HepG2 (cell line): ENCODE data around the gene FBXO48. TPM values are rescaled to one million over a fixed set of nuclear protein-coding genes. Genes with fewer than 3 reads are reported as not detected.
A peak's percentile ranks its signal among the peaks of the same experiment; 100 is the strongest.

Experiments
- ATAC-seq: fragments of 200-7000 bp; cut with Tn5 transposase; 3 replicates; pipeline ENCODE4 v1.9.1; 2020; ENCODE audit warnings: mild to moderate bottlenecking, moderate library complexity
- BruUV-seq: library from RNA; stranded (reverse); fragments of 400-500 nt; replicated peaks from 2 replicates; lab custom pipeline; 2021; lab: Mats Ljungman, UMichigan
- CTCF ChIA-PET: fragments of 300-600 bp; formaldehyde crosslinking; extraction: SDS; loops from one replicate; lab custom pipeline; 2021; ENCODE audit warnings: low total read pairs, inconsistent platforms, low intra/inter-chr PET ratio; lab: Yijun Ruan, JAX
- POLR2A ChIA-PET: fragments of 350-600 bp; sonication (Branson Sonifier 250); formaldehyde crosslinking; loops from one replicate; lab custom pipeline; 2020; ENCODE audit warnings: antibody characterized with exemption, inconsistent platforms; lab: Yijun Ruan, JAX
- DNase-seq: peaks from one replicate; pipeline ENCODE4 v3.0.0-alpha.2; 2015; ENCODE audit warnings: low spot score
- FAIRE-seq: peaks from 3 replicates; lab custom pipeline; 2011; peaks lifted over from hg19 to GRCh38; lab: Jason Lieb, UNC
- H2AFZ ChIP-seq: one replicate; pipeline ENCODE4 v1.6.1; 2011; ENCODE audit warnings: low read length, inconsistent platforms
- H3K27ac ChIP-seq: fragments of 300-600 bp; 3 replicates; pipeline ENCODE4 v1.8.0; 2011; ENCODE audit warnings: mixed run types, mild to moderate bottlenecking, mixed read lengths, low read length, inconsistent platforms; ENCODE audit not compliant: insufficient read depth; ENCODE audit errors: extremely low read length
- H3K27me3 ChIP-seq, 2 experiments: fragments of 200-600 bp in 1 of 2; 2 replicates in 1 of 2; 3 replicates in 1 of 2; pipeline versions ENCODE4 v1.6.0 to v1.8.0; 2011; ENCODE audit warnings: low read length in 2 of 2, mild to moderate bottlenecking in 2 of 2, moderate library complexity in 2 of 2, inconsistent platforms in 1 of 2; ENCODE audit not compliant: insufficient read depth in 2 of 2, control insufficient read depth in 1 of 2
- H3K36me3 ChIP-seq, 2 experiments: fragments of 200-600 bp in 1 of 2; replicated peaks in 1 of 2; 2 replicates in 1 of 2; 3 replicates in 1 of 2; pipeline versions ENCODE4 v1.5.1 to v1.8.0; 2011; ENCODE audit warnings: low read length in 2 of 2, inconsistent platforms in 1 of 2; ENCODE audit not compliant: insufficient read depth in 2 of 2, control insufficient read depth in 1 of 2
- H3K4me1 ChIP-seq: 2 replicates; pipeline ENCODE4 v1.5.1; 2012; ENCODE audit warnings: low read length, inconsistent platforms; ENCODE audit not compliant: insufficient read depth
- H3K4me2 ChIP-seq: 2 replicates; pipeline ENCODE4 v1.6.0; 2011; ENCODE audit warnings: low read depth, low read length, inconsistent platforms
- H3K4me3 ChIP-seq, 3 experiments: fragments of 200-600 bp in 1 of 3; sonication (generic), shearing (Covaris generic) in 1 of 3; replicated peaks in 1 of 3; 2 replicates each; pipeline ENCODE4 v1.5.1; 2011 to 2016; ENCODE audit warnings: low read length in 3 of 3, inconsistent platforms in 2 of 3, low read depth in 2 of 3, mild to moderate bottlenecking in 2 of 3, control low read depth in 1 of 3, mixed read lengths in 1 of 3; ENCODE audit not compliant: insufficient read depth in 1 of 3
- H3K79me2 ChIP-seq: one replicate; pipeline ENCODE4 v1.6.1; 2011; ENCODE audit warnings: low read length, inconsistent platforms; ENCODE audit not compliant: insufficient read depth
- H3K9ac ChIP-seq: 2 replicates; pipeline ENCODE4 v1.6.0; 2011; ENCODE audit warnings: mild to moderate bottlenecking, low read depth, low read length, inconsistent platforms; ENCODE audit not compliant: insufficient read depth
- H3K9me3 ChIP-seq: 2 replicates; pipeline ENCODE4 v1.5.1; 2012; ENCODE audit warnings: mild to moderate bottlenecking, low read length
- H4K20me1 ChIP-seq: 2 replicates; pipeline ENCODE4 v1.6.0; 2011; ENCODE audit warnings: inconsistent platforms, mild to moderate bottlenecking, low read length, moderate library complexity; ENCODE audit not compliant: insufficient read depth
- ARNT ChIP-seq: fragments of 450-650 bp; IDR thresholded peaks from 2 replicates; pipeline ENCODE4 v1.6.1; 2017
- CEBPB ChIP-seq: IDR thresholded peaks from 2 replicates; pipeline ENCODE4 v1.6.1; 2011; ENCODE audit warnings: low read depth, low read length, improper control_type of control experiment, borderline replicate concordance
- MAFG ChIP-seq: sonication (generic); formaldehyde crosslinking; IDR thresholded peaks from 2 replicates; pipeline ENCODE4 v1.5.1; 2020; ENCODE audit warnings: mild to moderate bottlenecking, missing genetic modification reagents
- NCOA5 ChIP-seq: sonication (generic); formaldehyde crosslinking; IDR thresholded peaks from 2 replicates; pipeline ENCODE4 v1.4.0; 2020; ENCODE audit warnings: missing genetic modification reagents
- ZNF230 ChIP-seq: sonication (generic); formaldehyde crosslinking; IDR thresholded peaks from 2 replicates; pipeline ENCODE4 v1.4.0; 2020; ENCODE audit warnings: mild to moderate bottlenecking, missing genetic modification reagents
- ZNF770 ChIP-seq: sonication (generic); formaldehyde crosslinking; IDR thresholded peaks from 2 replicates; pipeline ENCODE4 v1.5.0; 2020; ENCODE audit warnings: mild to moderate bottlenecking, missing genetic modification reagents
- in situ Hi-C: cut with HindIII; loops from 2 replicates; pipeline ENCODE4 v1.10.0; 2017; ENCODE audit warnings: low pct_unique_long_range_greater_than_20kb; ENCODE audit not compliant: extremely low pct_ligation_motif_present
- intact Hi-C: fragments of 100-400 bp; cut with micrococcal nuclease; formaldehyde crosslinking; loops from one replicate; pipeline ENCODE4 v1.10.0; 2022; ENCODE audit not compliant: unreplicated experiment
- polyA plus RNA-seq, 8 experiments: library from polyadenylated mRNA; depleted of rRNA in 3 of 8; stranded (reverse) in 7 of 8; unstranded in 1 of 8; fragments of >200 nt; fragmentation: Illumina TruSeq in 4 of 8; extraction: Trizol in 4 of 8; gene quantifications; 2 replicates each; pipeline versions ENCODE4 v1.2.1 to v1.2.3, GENCODE V29; 2011 to 2016; ENCODE audit warnings: low read depth in 4 of 8, missing spikeins in 1 of 8, mixed read lengths in 1 of 8; ENCODE audit not compliant: insufficient read depth in 1 of 8
- total RNA-seq, 5 experiments: library from RNA; depleted of rRNA; stranded (reverse); fragments of >200 nt; fragmentation: Illumina TruSeq; extraction: Trizol; gene quantifications; 2 replicates each; pipeline ENCODE4 v1.2.3, GENCODE V29; 2016; ENCODE audit warnings: low read depth in 1 of 5
- TF ChIP-seq, protein P1 (sequence below): sonication (generic); formaldehyde crosslinking; IDR thresholded peaks from 2 replicates; pipeline ENCODE4 v1.4.0; 2020; ENCODE audit warnings: mild to moderate bottlenecking, missing genetic modification reagents

Gene FBXO48
- total and polyA plus RNA-seq, 2 of the 13 experiments (the other 11 are each of a cell fraction or from before 2014, with no cell fraction given): 0.42 to 1.1 TPM

DNA sequence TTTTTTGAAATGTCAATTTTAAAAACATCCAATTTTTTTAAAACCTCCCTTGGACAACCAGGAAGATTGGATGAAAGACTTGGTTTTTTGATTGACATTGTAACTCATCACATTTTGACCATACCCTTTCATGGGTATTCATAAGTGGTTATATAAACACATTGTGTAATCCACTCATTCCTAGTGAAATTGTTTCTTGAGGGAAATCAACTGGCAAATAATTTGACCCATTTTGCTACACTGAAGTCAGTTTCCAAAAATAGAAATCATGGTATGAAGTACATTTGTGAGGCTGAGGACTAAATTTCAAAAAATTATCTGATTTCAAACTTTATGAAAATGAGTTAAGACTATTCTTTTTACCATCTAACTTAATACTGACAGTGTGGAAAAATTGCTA is 31.5 kb downstream of the FBXO48 start:
- in situ Hi-C loops: no loop called here
- TF ChIP-seq NCOA5: no peak
- TF ChIP-seq ZNF770 (CRISPR knock-in tag): no peak
- TF ChIP-seq ARNT: no peak
- no peak for TF ChIP-seq ZNF230 (CRISPR knock-in tag)
- TF ChIP-seq CEBPB: 0 out of 2 replicates have a peak, but pooled peaks have one; percentile 17
- TF ChIP-seq, protein P1, sequence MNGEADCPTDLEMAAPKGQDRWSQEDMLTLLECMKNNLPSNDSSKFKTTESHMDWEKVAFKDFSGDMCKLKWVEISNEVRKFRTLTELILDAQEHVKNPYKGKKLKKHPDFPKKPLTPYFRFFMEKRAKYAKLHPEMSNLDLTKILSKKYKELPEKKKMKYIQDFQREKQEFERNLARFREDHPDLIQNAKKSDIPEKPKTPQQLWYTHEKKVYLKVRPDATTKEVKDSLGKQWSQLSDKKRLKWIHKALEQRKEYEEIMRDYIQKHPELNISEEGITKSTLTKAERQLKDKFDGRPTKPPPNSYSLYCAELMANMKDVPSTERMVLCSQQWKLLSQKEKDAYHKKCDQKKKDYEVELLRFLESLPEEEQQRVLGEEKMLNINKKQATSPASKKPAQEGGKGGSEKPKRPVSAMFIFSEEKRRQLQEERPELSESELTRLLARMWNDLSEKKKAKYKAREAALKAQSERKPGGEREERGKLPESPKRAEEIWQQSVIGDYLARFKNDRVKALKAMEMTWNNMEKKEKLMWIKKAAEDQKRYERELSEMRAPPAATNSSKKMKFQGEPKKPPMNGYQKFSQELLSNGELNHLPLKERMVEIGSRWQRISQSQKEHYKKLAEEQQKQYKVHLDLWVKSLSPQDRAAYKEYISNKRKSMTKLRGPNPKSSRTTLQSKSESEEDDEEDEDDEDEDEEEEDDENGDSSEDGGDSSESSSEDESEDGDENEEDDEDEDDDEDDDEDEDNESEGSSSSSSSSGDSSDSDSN: no peak
- TF ChIP-seq MAFG (CRISPR knock-in tag): no peak
- Histone ChIP-seq H3K27ac (no peak overlapping the region), H3K4me3 (no peak overlapping the region), H3K4me2 (no peak overlapping the region), H2AFZ (no peak overlapping the region), H3K27me3 (peaks cover 0 to 7% of the 10 kb centered on the region in 2 experiments; a peak in 2 of 5 replicates), H3K9me3 (no peaks in the 10 kb centered on the region), H3K79me2 (no peaks in the 10 kb centered on the region), H3K9ac (no peak overlapping the region), H3K4me1 (no peaks in the 10 kb centered on the region; the same call in 1 of the 2 replicates), H3K36me3 (no peaks in the 10 kb centered on the region), H4K20me1 (no peaks in the 10 kb centered on the region)
- ATAC-seq (no peak), FAIRE-seq (no peak), DNase-seq (no peak)
- ChIA-PET POLR2A (no interaction called here), CTCF (no interaction called here)
- no TSS peak for BruUV-seq
- intact Hi-C loops: no loop called here
